AG20443 (cell line): ENCODE results near the gene KCNQ5.

ENCODE experiments used
- DNase-seq: peaks from one replicate; pipeline ENCODE4 v3.0.0; 2012; ENCODE audit warnings: low spot score, mixed read lengths

Gene KCNQ5

GRCh38 chr6:72793641-72794395 is 172.0 kb downstream of the KCNQ5 start:
- no peak for DNase-seq

GRCh38 chr6:72798196-72798595 is 176.3 kb downstream of the KCNQ5 start:
- DNase-seq = no peak

- no peak for DNase-seq
These were observed 188.0 kb downstream of the KCNQ5 start for GRCh38 chr6:72809746-72810379.

GRCh38 chr6:72810571-72811280 is 188.9 kb downstream of the KCNQ5 start:
- no peak for DNase-seq

GRCh38 chr6:72811971-72812421 is 190.1 kb downstream of the KCNQ5 start:
- no peak for DNase-seq

- DNase-seq = no peak
These were observed 192.1 kb downstream of the KCNQ5 start for GRCh38 chr6:72813807-72814596.

GRCh38 chr6:72816022-72816421 is 194.2 kb downstream of the KCNQ5 start:
- no peak for DNase-seq

GRCh38 chr6:72817208-72817607 is 195.3 kb downstream of the KCNQ5 start:
- no peak for DNase-seq

- DNase-seq = no peak
These were observed 197.7 kb downstream of the KCNQ5 start for GRCh38 chr6:72819609-72820008.

GRCh38 chr6:72820153-72820552 is 198.3 kb downstream of the KCNQ5 start:
- no peak for DNase-seq

- no peak for DNase-seq
These were observed 199.0 kb downstream of the KCNQ5 start for GRCh38 chr6:72820906-72821305.

GRCh38 chr6:72822023-72822422 is 200.2 kb downstream of the KCNQ5 start:
- no peak for DNase-seq

- DNase-seq = no peak
These were observed 200.8 kb downstream of the KCNQ5 start for GRCh38 chr6:72822691-72823090.

GRCh38 chr6:72824833-72825232 is 203.0 kb downstream of the KCNQ5 start:
- no peak for DNase-seq

GRCh38 chr6:72825315-72825911 is 203.5 kb downstream of the KCNQ5 start:
- DNase-seq = peak; percentile 35

GRCh38 chr6:72826037-72826436 is 204.2 kb downstream of the KCNQ5 start:
- no peak for DNase-seq

GRCh38 chr6:72826744-72827438 is 205.0 kb downstream of the KCNQ5 start:
- DNase-seq = no peak

- no peak for DNase-seq
These were observed 207.0 kb downstream of the KCNQ5 start for GRCh38 chr6:72828904-72829303.

GRCh38 chr6:72832271-72832670 is 210.4 kb downstream of the KCNQ5 start:
- DNase-seq = peak; percentile 55

GRCh38 chr6:72835749-72836148 is 213.9 kb downstream of the KCNQ5 start:
- no peak for DNase-seq

- DNase-seq = no peak
These were observed 215.1 kb downstream of the KCNQ5 start for GRCh38 chr6:72836971-72837370.
